GM19452 (cell line): Measurements from ENCODE around the gene HSPA14.
"Not testable (repeated sequence)": the region's sequence is repeated elsewhere in the genome, so short reads cannot be mapped to it uniquely, and the experiment has no call there.

Experiments
- ATAC-seq: cut with Tn5 transposase; IDR thresholded peaks from one replicate; pipeline ENCODE4 v1.9.1; 2021; ENCODE audit not compliant: unreplicated experiment

Gene HSPA14, protein sequence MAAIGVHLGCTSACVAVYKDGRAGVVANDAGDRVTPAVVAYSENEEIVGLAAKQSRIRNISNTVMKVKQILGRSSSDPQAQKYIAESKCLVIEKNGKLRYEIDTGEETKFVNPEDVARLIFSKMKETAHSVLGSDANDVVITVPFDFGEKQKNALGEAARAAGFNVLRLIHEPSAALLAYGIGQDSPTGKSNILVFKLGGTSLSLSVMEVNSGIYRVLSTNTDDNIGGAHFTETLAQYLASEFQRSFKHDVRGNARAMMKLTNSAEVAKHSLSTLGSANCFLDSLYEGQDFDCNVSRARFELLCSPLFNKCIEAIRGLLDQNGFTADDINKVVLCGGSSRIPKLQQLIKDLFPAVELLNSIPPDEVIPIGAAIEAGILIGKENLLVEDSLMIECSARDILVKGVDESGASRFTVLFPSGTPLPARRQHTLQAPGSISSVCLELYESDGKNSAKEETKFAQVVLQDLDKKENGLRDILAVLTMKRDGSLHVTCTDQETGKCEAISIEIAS

DNA sequence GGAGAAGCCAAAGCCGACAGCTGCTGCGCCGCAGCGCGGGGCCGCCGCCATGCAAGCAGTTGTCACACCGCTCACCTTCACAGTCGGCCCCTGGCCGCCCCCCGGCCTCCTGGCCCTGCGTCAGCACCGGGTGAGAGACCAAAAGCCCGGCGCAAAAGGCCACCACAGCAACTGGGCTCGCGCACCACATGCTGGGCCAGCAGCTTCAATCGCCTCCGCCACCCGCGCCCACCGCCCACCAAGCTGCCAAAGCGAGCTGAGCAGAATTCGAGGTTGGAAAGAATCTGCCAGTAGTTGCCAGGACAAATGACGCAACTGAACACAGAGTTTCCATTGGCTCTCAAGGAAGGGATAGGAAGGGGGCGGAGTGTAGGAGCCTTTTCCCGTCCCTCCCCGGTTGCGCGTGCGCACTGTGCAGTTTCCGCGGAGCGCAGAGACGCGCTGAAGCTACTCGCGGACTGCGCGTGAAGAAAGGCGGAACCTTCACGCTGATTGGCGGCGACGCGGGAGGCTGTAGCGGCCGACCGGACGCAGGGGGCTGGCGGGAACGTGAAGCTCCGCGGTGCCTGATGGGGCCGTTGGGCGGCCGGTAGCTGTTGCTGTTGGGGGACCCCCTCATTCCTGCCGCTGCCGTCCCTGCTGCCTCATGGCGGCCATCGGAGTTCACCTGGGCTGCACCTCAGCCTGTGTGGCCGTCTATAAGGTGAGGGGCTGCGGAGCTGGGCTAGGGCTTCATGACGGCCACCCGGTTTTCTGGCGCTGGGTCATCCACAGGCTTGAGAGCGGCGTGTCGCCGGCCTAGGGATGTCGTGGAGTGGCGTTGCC is at the start of gene HSPA14, which contains the start of the genes CDNF and MSANTD7:
Gene HSPA14, plus strand, starts transcription at position 550 of the 825 bp plus-strand sequence. Its CDS starts 97 bp downstream, at position 647.
Gene CDNF, minus strand, starts transcription at position 281 of the 825 bp plus-strand sequence. Its CDS starts 91 bp downstream, at position 190.
Gene MSANTD7, plus strand, starts transcription at position 550 of the 825 bp plus-strand sequence. CDS start 3,979 bp downstream, outside the sequence.
- ATAC-seq = peak; percentile 94

DNA sequence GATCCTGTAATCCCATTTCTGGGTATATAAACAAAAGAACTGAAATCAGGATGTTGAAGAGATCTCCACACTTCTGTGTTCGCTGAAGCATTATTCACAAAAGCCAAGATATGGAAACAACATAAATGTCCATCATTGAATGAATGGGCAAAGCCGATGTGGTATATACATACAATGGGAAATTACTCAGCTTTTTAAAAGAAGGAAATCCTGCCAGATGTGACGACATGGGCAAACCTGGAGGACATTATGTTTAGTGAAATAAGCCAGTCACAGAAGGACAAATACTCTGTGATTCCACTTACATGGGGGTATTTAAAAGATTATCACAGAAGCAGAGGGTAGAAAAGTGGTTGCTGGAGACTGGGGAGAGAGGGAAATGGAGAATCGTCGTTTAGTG is 39.5 kb upstream of the HSPA14 start:
- no peak for ATAC-seq

DNA sequence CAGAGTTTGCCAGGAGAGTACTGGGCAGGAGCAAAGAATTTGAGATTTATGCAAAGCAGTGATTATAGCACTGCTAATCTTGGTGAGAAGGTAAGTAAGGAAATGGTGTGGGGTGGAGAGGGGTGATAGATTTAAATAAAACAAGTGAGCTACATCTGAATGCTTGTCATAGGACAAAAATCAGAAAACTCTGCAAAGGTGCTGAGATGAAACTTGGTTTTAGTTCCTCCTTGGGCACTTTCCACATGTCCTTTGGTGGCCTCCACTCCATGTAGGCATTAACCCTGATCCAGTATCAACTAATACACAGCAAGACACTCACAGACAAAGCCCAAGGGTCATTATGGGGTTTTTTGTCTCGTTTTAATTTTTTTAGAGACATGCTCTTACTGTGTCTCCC is 37.7 kb upstream of the HSPA14 start:
- no peak for ATAC-seq

DNA sequence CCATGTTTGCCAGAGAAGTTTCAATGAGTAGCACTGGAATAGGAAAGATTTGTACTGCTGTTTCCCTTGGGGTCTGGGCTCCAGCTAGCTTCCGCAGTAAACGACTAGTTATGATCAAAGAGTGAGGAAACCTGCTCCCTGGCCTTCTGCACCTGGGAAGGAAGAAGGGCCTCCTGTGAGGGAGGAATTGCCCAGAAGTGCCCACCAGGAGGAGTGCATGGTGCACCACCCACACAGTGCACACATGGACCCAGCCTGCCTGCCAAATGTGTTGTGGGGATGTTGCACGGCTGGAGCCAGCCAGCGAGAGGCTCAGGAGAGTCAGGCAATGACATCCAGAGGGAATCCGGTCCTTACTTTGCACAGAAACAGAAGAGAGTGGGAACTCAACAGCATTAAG is 36.4 kb upstream of the HSPA14 start:
- no peak for ATAC-seq

DNA sequence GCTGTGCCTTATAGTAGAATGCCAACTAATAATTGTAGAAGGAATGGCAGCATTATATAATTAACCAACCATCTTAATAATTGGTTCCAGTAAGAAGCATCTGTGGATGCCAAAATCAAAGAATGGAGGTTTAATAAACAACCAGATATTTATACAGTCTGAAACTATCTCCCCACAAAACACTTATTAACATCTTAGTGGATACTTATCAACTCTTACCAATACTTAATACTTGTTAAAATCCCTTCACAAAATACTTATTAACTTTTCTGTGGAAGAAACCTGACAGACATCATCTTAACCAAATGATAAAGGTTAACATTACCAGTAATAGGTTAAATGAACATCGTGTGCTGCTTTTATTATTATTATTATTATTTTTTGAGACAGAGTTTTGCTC is 34.3 kb upstream of the HSPA14 start:
- ATAC-seq = no peak

DNA sequence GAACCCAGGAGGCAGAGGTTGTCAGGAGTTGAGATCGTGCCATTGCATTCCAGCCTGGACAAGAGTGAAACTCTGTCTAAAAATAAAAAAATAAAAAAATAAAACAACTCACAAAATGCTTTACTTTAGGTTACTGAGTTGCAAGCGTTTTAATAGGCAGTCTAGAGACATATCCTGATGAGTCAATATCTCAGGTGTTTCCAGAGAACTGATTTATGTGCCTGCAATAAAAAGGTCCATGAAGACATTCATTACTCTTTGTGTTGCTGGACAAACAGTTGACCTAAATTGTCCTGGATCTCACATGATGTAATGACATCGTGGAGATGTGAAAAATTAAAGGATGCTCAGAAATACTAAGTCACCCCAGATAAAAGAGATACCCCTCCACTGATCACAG is 31.8 kb upstream of the HSPA14 start:
- no peak for ATAC-seq

DNA sequence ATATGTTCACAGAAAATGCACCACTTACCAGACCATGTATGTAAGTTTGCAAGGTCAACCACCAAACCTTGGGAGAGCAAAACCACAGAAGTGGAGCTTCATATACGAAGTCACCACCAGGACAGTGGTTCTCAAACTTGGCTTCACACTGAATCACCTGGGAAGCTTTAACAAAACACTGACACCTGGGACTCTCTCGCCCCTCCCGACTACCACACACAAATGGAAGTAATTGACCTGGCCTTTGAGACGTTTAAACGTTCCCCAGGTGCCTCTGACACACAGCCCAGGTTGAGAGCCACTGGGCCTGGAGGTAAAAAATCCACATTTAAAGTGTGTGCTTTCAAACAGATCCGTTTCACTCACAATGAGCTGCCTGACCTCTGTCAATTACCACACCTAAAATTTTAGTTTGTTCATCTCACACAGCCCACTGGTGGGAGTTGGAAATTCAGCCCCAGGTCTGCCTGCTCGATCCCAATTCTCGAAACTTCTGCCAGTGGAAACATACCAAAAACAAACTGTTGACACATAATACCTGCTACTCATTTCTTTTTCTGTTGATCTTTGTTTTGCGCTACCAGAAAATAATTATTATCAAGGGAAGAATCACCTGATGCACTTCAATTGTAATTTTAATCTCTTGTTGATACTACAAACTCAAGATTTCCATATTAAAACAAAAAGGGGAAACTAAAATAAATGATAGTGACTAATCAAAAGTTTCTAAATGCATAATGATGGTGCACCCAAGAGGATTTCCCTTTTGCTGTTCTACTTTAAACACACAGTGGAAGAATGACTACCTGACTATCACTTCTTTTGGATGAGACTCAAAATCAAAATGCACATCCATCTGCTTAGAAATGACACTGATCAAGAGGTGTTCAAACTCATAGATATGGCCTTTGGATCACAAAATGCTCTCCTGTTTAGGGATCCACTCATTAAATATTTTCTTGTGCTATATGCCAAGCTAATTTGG is 26.8 kb upstream of the HSPA14 start:
- no peak for ATAC-seq

DNA sequence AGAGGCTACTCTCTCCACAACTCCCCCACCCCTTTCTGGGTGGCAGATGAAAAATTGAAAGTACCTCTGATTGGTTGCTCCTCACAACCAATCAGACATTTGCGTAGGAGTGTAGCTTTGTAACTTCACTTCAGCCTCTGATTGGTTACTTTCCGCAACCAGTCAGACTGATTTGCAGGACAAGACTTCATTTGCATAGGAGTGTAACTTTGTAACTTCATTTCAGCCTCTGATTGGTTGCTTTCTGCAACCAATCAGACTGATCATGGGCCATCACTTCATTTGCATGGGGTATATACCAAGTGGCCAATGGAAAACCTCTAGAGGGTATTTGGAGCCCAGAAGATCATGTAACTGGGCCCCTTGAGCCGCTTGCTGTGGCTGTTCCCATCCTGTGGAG is 25.8 kb upstream of the HSPA14 start:
- ATAC-seq = no peak

DNA sequence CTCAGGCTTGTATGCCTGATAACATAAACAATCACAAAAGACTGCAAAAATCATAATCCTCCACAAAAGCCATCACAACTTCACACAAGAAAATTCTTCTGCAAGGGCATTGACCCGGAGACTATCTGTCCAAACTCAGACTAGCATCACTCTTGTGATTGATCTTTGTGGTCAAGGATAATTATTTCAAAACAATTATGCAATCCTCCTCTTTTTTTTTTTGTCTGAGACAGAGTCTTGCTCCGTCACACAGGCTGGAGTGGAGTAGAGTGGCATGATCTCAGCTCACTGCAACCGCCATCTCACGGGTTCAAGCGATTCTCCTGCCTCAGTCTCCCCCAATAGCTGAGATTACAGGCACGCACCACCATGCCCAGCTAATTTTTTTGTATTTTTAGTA is 22.4 kb upstream of the HSPA14 start:
- no peak for ATAC-seq

DNA sequence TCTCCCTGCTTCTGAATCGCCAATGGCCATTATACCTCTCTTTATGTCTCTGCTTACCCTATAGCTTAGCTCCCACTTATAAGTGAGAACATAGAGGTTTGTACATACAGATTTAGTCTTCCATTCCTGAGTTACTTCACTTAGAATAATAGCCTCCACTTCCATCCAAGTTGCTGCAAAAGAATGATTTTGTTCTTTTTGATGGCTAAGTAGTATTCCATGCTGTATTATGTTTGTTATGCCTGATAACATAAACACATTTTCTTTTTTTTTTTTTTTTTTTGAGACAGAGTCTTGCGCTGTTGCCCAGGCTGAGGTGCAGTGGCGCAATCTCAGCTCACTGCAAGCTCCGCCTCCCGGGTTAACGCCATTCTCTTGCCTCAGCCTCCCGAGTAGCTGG is 21.4 kb upstream of the HSPA14 start:
- not testable (repeated sequence) for ATAC-seq

DNA sequence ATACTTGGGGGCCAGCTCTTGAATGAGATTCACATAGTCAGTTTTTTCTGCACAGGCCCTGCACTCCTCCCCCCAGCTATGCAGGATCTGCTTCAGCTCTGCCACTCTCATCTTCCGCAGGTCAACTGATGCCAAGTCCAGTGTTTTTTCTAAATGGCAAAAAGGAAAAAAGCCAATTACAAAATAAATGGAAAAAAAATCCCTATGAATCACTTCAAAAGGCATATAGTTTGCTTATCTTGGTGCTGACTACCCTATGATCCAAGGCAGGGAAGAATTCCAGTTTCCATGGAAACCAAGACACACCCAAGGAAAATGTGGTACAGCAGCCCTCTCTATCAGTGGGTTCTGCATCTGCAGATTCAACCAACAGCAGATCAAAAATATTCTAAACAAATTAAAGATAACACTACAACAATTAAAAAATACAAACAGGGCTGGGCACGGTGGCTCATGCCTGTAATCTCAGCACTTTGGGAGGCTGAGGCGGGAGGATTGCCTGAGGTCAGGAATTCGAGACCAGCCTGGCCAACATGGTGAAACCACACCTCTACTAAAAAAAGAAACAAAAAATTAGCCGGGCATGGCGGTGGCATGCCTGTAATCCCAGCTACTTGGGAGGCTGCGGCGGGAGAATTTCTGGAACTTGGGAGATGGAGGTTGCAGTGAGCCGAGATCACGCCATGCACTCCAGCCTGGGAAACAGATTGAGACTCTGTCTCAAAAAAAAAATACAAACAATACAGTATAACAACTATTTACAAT is 17.9 kb upstream of the HSPA14 start:
- no peak for ATAC-seq

DNA sequence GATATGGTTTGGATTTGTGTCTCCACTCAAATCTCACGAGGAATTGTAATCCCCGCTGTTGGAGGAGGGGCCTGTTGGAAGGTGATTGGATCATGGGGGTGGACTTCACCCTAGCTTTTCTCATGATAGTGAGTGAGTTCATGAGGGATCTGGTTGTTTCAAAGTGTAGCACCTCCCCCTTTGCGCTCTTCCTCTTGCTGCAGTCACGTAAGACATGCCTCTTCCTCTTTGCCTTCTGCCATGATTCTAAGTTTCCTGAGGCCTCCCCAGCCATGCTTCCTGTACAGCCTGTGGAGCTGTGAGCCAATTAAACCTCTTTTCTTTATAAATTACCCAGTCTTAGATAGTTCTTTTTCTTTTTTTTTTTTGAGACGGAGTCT is 17.3 kb upstream of the HSPA14 start:
- no peak for ATAC-seq

DNA sequence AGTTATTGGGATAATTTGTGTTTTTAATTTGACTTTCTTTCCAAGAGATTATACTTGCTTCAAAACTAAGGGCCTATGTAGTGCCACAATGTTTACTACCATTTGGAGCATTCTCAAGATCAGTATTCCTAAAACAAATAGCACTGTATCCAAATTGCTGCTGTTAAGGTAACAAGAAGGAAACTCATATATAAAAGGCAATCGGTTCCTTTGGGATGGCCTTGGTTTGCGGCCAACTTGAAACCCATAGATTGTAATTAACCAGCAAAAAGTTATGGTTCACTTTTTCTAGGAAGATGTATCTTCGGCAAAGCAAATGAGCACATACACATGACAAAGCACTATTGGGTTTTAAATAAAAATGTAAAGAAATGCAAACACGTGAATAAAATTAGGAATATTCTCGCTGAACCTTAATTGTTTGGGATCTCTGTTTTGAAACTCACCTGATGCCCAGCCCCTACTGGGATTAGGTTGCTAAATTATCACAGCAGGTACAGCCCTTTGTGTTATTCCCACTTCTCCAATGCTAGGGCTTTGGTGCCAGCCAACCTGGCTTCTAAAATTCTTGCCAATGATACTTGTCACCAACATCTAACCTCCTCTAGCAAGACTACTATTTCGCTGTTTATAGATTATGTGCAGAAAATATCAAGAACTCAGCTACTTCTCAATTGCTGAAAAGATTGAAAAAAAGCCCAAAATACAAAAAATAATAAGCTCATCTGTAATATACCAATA is 16.3 kb upstream of the HSPA14 start:
- ATAC-seq = no peak

DNA sequence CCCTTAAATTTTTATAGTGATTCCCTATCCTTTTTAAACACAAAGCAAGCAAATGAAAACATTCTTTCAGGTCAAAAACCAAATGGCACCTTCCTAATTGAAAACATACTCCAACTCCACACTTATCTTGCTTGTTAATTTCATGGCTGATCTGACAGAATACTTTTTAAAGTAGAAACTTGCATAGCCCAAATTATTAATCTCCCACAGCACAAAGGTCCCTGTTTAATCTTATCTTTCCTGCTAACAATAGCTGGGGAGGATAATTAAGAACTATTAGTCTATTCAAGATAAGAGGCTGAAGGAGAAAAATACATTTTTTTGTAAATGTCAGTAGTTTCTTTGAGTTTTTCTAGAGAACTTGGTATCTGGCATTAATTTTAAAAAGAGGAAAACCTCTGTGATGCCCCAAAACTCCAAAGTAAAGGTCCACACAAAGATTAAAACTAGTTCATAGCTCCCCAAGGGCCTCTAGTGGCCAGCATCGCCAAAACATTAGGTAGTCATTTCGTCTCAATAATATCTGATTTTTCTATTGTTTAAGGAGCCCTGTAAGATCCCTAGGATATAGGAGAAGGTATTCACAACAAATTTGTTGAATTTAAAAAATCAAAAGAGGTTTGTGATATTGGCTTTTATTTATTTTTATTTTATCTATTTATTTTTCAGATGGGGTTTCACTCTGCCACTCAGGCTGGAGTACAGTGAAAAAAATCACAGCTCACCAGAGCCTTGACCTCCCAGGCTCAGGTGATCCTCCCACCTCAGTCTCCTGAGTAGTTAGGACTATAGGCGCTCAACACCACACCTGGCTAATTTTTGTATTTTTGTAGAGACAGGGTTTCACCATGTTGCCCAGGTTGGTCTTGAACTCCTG is 15.0 kb upstream of the HSPA14 start:
- ATAC-seq = no peak

DNA sequence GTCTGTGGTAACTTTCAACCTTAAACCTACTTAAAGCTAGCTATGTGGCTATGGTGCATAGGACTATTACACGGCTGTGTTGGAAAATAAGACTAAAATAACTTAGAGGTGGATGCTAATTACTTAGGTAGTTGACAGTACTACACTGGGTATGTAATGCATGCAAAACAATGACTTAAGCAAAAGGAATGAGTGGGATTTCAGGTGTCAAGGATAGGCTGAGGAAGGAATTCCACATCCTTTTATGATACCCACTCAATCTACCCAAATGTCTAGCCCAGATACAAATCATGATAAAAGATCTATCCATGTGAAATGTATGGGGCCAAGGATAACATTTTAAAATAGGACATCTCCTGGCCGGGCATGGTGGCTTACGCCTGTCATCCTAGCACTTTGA is 14.1 kb upstream of the HSPA14 start:
- ATAC-seq = no peak

DNA sequence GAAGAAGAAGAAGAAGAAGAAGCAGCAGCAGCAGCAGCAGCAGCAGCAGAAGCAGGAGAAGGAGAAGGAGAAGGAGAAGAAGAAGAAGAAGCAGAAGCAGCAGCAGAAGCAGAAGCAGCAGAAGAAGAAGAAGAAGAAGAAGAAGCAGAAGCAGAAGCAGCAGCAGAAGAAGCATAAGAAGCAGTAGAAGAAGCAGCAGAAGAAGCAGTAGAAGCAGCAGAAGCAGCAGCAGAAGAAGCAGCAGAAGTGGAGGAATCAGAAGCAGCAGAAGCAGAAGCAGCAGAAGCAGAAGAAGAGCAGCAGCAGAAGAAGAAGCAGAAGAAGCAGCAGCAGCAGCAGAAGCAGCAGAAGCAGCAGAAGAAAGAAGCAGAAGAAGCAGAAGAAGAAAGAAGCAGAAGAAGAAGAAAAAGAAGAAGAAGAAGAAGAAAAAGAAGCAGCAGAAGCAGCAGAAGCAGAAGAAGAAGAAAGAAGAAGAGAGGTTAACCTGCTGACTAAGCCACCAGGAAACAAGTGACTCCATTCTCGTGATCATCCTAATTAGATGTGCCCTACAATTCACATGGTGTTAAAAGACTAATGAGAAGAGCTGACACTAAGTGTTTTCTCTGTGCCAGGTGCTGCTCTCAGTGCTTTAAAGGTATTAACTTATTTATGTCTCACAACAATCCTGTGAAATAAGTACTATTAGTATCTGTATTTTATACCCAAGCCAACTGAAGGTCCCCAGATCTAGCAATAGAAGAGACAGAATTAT is 11.9 kb upstream of the HSPA14 start:
- ATAC-seq = no peak

DNA sequence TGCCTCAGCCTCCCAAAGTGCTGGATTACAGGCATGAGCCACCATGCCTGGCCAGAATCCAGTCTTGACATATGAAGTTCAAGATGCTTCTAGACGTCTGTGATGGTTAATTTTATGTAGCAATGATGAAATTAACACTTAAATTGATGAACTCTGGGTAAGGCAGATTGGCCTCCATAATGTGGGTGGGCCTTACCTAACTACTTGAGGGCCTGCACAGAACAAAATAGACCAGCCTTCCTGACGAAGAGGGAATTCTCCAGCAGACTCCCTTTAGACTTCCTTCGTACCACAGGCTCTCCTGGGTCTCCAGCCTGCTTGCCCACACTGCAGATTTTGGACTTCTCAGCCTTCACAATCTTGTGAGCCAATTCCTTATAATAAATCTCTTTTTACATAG is 5.0 kb upstream of the HSPA14 start:
- ATAC-seq = no peak
